Nephron (organoid): ENCODE results near the gene LBHD2.
A peak's percentile ranks its signal among the peaks of the same experiment; 100 is the strongest.

Experiments used
- H3K27ac Mint-ChIP-seq, 3 experiments: 2 replicates each; pipeline ENCODE4 v1.8.0; 2020; ENCODE audit warnings: mixed read lengths in 3 of 3, mild to moderate bottlenecking in 2 of 3, moderate library complexity in 1 of 3
- H3K27me3 Mint-ChIP-seq: 2 replicates; pipeline ENCODE4 v1.8.0; 2021; ENCODE audit warnings: low read depth, mild to moderate bottlenecking, moderate library complexity, mixed read lengths
- H3K36me3 Mint-ChIP-seq: 2 replicates; pipeline ENCODE4 v1.8.0; 2020; ENCODE audit warnings: low read depth, mixed read lengths
- H3K4me1 Mint-ChIP-seq: 2 replicates; pipeline ENCODE4 v1.8.0; 2020; ENCODE audit warnings: mixed read lengths
- H3K4me3 Mint-ChIP-seq, 3 experiments: 2 replicates each; pipeline ENCODE4 v1.8.0; 2020; ENCODE audit warnings: mild to moderate bottlenecking in 3 of 3, mixed read lengths in 3 of 3, moderate library complexity in 2 of 3
- H3K9me3 Mint-ChIP-seq: 2 replicates; pipeline ENCODE4 v1.8.0; 2020; ENCODE audit warnings: mixed read lengths
- CTCF ChIP-seq, 3 experiments: fragments of 200-600 bp; sonication (generic); IDR thresholded peaks; one replicate each; pipeline ENCODE4 v1.5.0; 2021; ENCODE audit warnings: antibody characterized with exemption in 3 of 3; ENCODE audit not compliant: unreplicated experiment in 3 of 3

The LBHD2 gene

GRCh38 chr14:103104389-103104653 is 20.3 kb downstream of the LBHD2 start:
- Mint-ChIP-seq H3K27me3 (peaks cover 23% of the 10 kb centered on the region), H3K9me3 (no peaks in the 10 kb centered on the region), H3K36me3 (no peaks in the 10 kb centered on the region), H3K4me3 (no peak overlapping the region), H3K4me1 (peaks cover 25% of the 10 kb centered on the region), H3K27ac (no peak overlapping the region)
- no peak for TF ChIP-seq CTCF (IDR thresholded peaks at IDR 0.05; ENCODE audit: unreplicated experiment in 3 of 3)

GRCh38 chr14:103104654-103105452 is 20.8 kb downstream of the LBHD2 start:
- H3K36me3 Mint-ChIP-seq = no peaks in the 10 kb centered on the region

GRCh38 chr14:103105580-103106150 is 21.7 kb downstream of the LBHD2 start:
- no peaks in the 10 kb centered on the region for H3K9me3 Mint-ChIP-seq
- peaks cover 33% of the 10 kb centered on the region for H3K4me1 Mint-ChIP-seq
- H3K27me3 Mint-ChIP-seq = peaks cover 29% of the 10 kb centered on the region
- no peaks in the 10 kb centered on the region for H3K36me3 Mint-ChIP-seq
- TF ChIP-seq CTCF (IDR thresholded peaks at IDR 0.05; ENCODE audit: unreplicated experiment in 3 of 3) = peak in 1 of 3 experiments; percentile 10
- peak overlapping the region in 2 of 3 experiments; percentile 7 to 8 for H3K27ac Mint-ChIP-seq
- H3K4me3 Mint-ChIP-seq = peak overlapping the region in 2 of 3 experiments; percentile 29 to 59

More at GRCh38 chr14:103104654-103105452, 20.8 kb downstream of the LBHD2 start:
- H3K27ac Mint-ChIP-seq = peak overlapping the region in 2 of 3 experiments; percentile 7 to 8
- H3K4me1 Mint-ChIP-seq = peaks cover 25% of the 10 kb centered on the region
- no peaks in the 10 kb centered on the region for H3K9me3 Mint-ChIP-seq
- H3K27me3 Mint-ChIP-seq = peaks cover 23% of the 10 kb centered on the region
- peak overlapping the region; percentile 30 to 60 (median 59) for H3K4me3 Mint-ChIP-seq
- TF ChIP-seq CTCF (IDR thresholded peaks at IDR 0.05; ENCODE audit: unreplicated experiment in 3 of 3) = peak; percentile 88 to 91 (median 89)

- no peak for TF ChIP-seq CTCF (IDR thresholded peaks at IDR 0.05; ENCODE audit: unreplicated experiment in 3 of 3)
- no peaks in the 10 kb centered on the region for H3K36me3 Mint-ChIP-seq
- no peak overlapping the region for H3K27ac Mint-ChIP-seq
- H3K4me1 Mint-ChIP-seq = peaks cover 32% of the 10 kb centered on the region
- no peaks in the 10 kb centered on the region for H3K9me3 Mint-ChIP-seq
- peaks cover 29% of the 10 kb centered on the region for H3K27me3 Mint-ChIP-seq
- H3K4me3 Mint-ChIP-seq = no peak overlapping the region
Measured at GRCh38 chr14:103107455-103107854, 23.4 kb downstream of the LBHD2 start.

GRCh38 chr14:103107941-103108748 is 24.1 kb downstream of the LBHD2 start:
- H3K4me3 Mint-ChIP-seq = peak overlapping the region in 2 of 3 experiments; percentile 7 to 19
- peak overlapping the region in 1 of 3 experiments; percentile 32 for H3K27ac Mint-ChIP-seq
- peaks cover 29% of the 10 kb centered on the region for H3K27me3 Mint-ChIP-seq
- H3K36me3 Mint-ChIP-seq = no peaks in the 10 kb centered on the region
- TF ChIP-seq CTCF (IDR thresholded peaks at IDR 0.05; ENCODE audit: unreplicated experiment in 3 of 3) = no peak
- H3K9me3 Mint-ChIP-seq = no peaks in the 10 kb centered on the region
- peaks cover 36% of the 10 kb centered on the region for H3K4me1 Mint-ChIP-seq
